Liver (tissue), 9 donors: ENCODE data around the gene ARHGDIB. TPM values are rescaled to one million over a fixed set of nuclear protein-coding genes. Genes with fewer than 3 reads are reported as not detected.

Experiments used
- DNase-seq: peaks from one replicate; pipeline ENCODE4 v3.0.0-alpha.2; 2017; ENCODE audit warnings: low spot score
- H3K27ac ChIP-seq, 2 donors: one replicate each; pipeline ENCODE4 v1.7.0; 2013; ENCODE audit warnings: inconsistent platforms in 2 of 2, low read length in 2 of 2, control low read depth in 1 of 2, low read depth in 1 of 2, mild to moderate bottlenecking in 1 of 2
- H3K27me3 ChIP-seq, 4 donors: one replicate each; pipeline versions ENCODE4 v1.6.1 to v1.7.0; 2013; ENCODE audit warnings: low read length in 3 of 4, inconsistent platforms in 1 of 4, mild to moderate bottlenecking in 1 of 4, moderate library complexity in 1 of 4; ENCODE audit not compliant: control insufficient read depth in 4 of 4, insufficient read depth in 4 of 4
- H3K36me3 ChIP-seq, 4 donors: one replicate each; pipeline versions ENCODE4 v1.6.1 to v1.7.0; 2013; ENCODE audit warnings: low read length in 3 of 4, mild to moderate bottlenecking in 3 of 4, low read depth in 1 of 4, moderate library complexity in 1 of 4; ENCODE audit not compliant: control insufficient read depth in 4 of 4, insufficient read depth in 3 of 4
- H3K4me1 ChIP-seq, 4 donors: one replicate each; pipeline versions ENCODE4 v1.6.1 to v1.7.0; 2013; ENCODE audit warnings: low read length in 3 of 4, mild to moderate bottlenecking in 3 of 4, moderate library complexity in 1 of 4; ENCODE audit not compliant: control insufficient read depth in 4 of 4, insufficient read depth in 4 of 4
- H3K4me3 ChIP-seq, 3 donors: one replicate each; pipeline versions ENCODE4 v1.6.1 to v1.7.0; 2013; ENCODE audit warnings: low read length in 3 of 3, control low read depth in 1 of 3, low read depth in 1 of 3, mild to moderate bottlenecking in 1 of 3
- H3K9ac ChIP-seq, 2 donors: one replicate each; pipeline ENCODE4 v1.7.0; 2013; ENCODE audit warnings: low read length in 2 of 2, mild to moderate bottlenecking in 2 of 2, moderate library complexity in 2 of 2, control low read depth in 1 of 2, low read depth in 1 of 2
- H3K9me3 ChIP-seq, 4 donors: one replicate each; pipeline versions ENCODE4 v1.6.1 to v1.7.0; 2013; ENCODE audit warnings: low read length in 3 of 4; ENCODE audit not compliant: control insufficient read depth in 4 of 4
- EGR1 ChIP-seq, 2 donors: IDR thresholded peaks; 2 replicates each; pipeline ENCODE4 v1.6.1; 2016 to 2018; ENCODE audit warnings: antibody characterized with exemption in 2 of 2, low read depth in 2 of 2
- FOXA1 ChIP-seq: IDR thresholded peaks from 2 replicates; pipeline ENCODE4 v1.6.1; 2016; ENCODE audit warnings: antibody characterized with exemption
- FOXA2 ChIP-seq: IDR thresholded peaks from 2 replicates; pipeline ENCODE4 v1.6.1; 2016; ENCODE audit warnings: antibody characterized with exemption
- GABPA ChIP-seq, 2 donors: IDR thresholded peaks in 1 of 2; conservative IDR thresholded peaks in 1 of 2; 2 replicates each; pipeline ENCODE4 v1.6.1; 2016; ENCODE audit warnings: antibody characterized with exemption in 2 of 2, mild to moderate bottlenecking in 1 of 2, moderate library complexity in 1 of 2
- HNF4A ChIP-seq, 2 donors: conservative IDR thresholded peaks; 2 replicates each; pipeline ENCODE4 v1.6.1; 2016; ENCODE audit warnings: antibody characterized with exemption in 2 of 2, mild to moderate bottlenecking in 2 of 2
- HNF4G ChIP-seq: IDR thresholded peaks from 2 replicates; pipeline ENCODE4 v1.6.1; 2016; ENCODE audit warnings: antibody characterized with exemption
- JUND ChIP-seq, 2 donors: IDR thresholded peaks; 2 replicates each; pipeline ENCODE4 v1.6.1; 2016; ENCODE audit warnings: antibody characterized with exemption in 2 of 2
- NR2F2 ChIP-seq: IDR thresholded peaks from 2 replicates; pipeline ENCODE4 v1.6.1; 2016; ENCODE audit warnings: antibody characterized with exemption
- RAD21 ChIP-seq, 2 donors: IDR thresholded peaks; 2 replicates each; pipeline ENCODE4 v1.6.1; 2016; ENCODE audit warnings: antibody characterized with exemption in 2 of 2, mild to moderate bottlenecking in 2 of 2
- RXRA ChIP-seq, 2 donors: IDR thresholded peaks; 2 replicates each; pipeline ENCODE4 v1.6.1; 2017 to 2018; ENCODE audit warnings: antibody characterized with exemption in 2 of 2, mild to moderate bottlenecking in 1 of 2
- SP1 ChIP-seq: IDR thresholded peaks from 2 replicates; pipeline ENCODE4 v1.6.1; 2018; ENCODE audit warnings: antibody characterized with exemption, mild to moderate bottlenecking
- TAF1 ChIP-seq: conservative IDR thresholded peaks from 2 replicates; pipeline ENCODE4 v1.6.1; 2016; ENCODE audit warnings: antibody characterized with exemption, mild to moderate bottlenecking
- YY1 ChIP-seq: IDR thresholded peaks from 2 replicates; pipeline ENCODE4 v1.6.1; 2016; ENCODE audit warnings: antibody characterized with exemption, mild to moderate bottlenecking
- WGBS: extraction: QIAGEN DNeasy Blood & Tissue Kit; methylation state at CpG from one replicate; pipeline ENCODE4 v1.1.7; 2013; 5-methylcytosine and 5-hydroxymethylcytosine counted together
- polyA plus RNA-seq, 2 donors: library from polyadenylated mRNA; stranded (reverse) in 1 of 2; unstranded in 1 of 2; fragments of 200-250 nt in 1 of 2; fragments of >200 nt in 1 of 2; fragmentation: Nextera tagmentation in 1 of 2; extraction: Ambion mirVana in 1 of 2; gene quantifications; one replicate each; pipeline versions ENCODE4 v1.2.1 to v1.2.3, GENCODE V29; 2013 to 2015
- total RNA-seq, 2 donors: library from RNA; depleted of rRNA; stranded (reverse); fragments of >200 nt; gene quantifications; one replicate each; pipeline ENCODE4 v1.2.3, GENCODE V29; 2014
- TF ChIP-seq, protein P1 (sequence below): IDR thresholded peaks from 2 replicates; pipeline ENCODE4 v1.6.1; 2016; ENCODE audit warnings: antibody characterized with exemption
- TF ChIP-seq, protein P2 (sequence below): IDR thresholded peaks from 2 replicates; pipeline ENCODE4 v1.6.1; 2016; ENCODE audit warnings: antibody characterized with exemption
- TF ChIP-seq, protein P3 (sequence below): IDR thresholded peaks from 2 replicates; pipeline ENCODE4 v1.6.1; 2016; ENCODE audit warnings: antibody characterized with exemption
- TF ChIP-seq, protein P4 (sequence below): fragments of 150-350 bp; IDR thresholded peaks from 2 replicates; pipeline ENCODE4 v1.5.1; 2017; ENCODE audit warnings: improper control_type of control experiment, low read depth, low read length; ENCODE audit not compliant: missing input control
- TF ChIP-seq, protein P5 (sequence below): IDR thresholded peaks from 2 replicates; pipeline ENCODE4 v1.6.1; 2016; ENCODE audit warnings: antibody characterized with exemption, mild to moderate bottlenecking
- donor health status: healthy.
- donor health status: healthy.
- donor health status: healthy.
- donor health status: healthy.
- donor health status: healthy.

The ARHGDIB gene
- total and polyA plus RNA-seq, 4 donors: 36.3 to 66.9 (median 47.5) TPM

DNA sequence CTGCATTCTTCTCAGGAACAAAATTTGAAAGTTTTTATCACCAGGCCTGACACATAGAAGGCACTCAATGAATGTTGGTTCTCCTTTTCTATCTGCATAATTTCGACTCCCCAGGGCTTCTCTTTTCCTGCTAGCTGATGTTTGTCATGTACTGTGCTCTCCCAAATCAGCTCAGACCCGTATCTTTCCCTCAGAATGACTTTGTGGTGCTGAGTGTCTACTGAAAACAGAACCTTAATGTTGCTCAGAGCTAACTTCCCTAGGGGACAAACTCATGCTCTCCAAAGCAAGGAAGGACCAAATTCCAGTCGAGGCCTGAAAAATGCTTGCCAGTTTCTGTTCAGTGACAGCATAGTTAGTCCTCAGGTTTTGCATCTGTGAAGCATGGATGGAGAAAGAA lies 1.9 kb downstream of the ARHGDIB start:
- 47% methylated on average over 3 of the region's 3 CpGs for WGBS
- H3K27me3 ChIP-seq: no peaks in the 10 kb centered on the region
- H3K9me3 ChIP-seq: no peaks in the 10 kb centered on the region
- H3K4me3 ChIP-seq: peak overlapping the region in 2 of 3 donors; percentile 2 to 8
- H3K27ac ChIP-seq: peak overlapping the region; percentile 56 to 83
- no peaks in the 10 kb centered on the region for H3K36me3 ChIP-seq
- DNase-seq: no peak
- no peak overlapping the region for H3K9ac ChIP-seq
- TF ChIP-seq EGR1 (IDR thresholded peaks at IDR 0.05; ENCODE audit: low read depth in 2 of 2): no peak
- no peak for TF ChIP-seq RAD21 (IDR thresholded peaks at IDR 0.05)
- TF ChIP-seq, protein P1, sequence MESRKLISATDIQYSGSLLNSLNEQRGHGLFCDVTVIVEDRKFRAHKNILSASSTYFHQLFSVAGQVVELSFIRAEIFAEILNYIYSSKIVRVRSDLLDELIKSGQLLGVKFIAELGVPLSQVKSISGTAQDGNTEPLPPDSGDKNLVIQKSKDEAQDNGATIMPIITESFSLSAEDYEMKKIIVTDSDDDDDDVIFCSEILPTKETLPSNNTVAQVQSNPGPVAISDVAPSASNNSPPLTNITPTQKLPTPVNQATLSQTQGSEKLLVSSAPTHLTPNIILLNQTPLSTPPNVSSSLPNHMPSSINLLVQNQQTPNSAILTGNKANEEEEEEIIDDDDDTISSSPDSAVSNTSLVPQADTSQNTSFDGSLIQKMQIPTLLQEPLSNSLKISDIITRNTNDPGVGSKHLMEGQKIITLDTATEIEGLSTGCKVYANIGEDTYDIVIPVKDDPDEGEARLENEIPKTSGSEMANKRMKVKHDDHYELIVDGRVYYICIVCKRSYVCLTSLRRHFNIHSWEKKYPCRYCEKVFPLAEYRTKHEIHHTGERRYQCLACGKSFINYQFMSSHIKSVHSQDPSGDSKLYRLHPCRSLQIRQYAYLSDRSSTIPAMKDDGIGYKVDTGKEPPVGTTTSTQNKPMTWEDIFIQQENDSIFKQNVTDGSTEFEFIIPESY: no peak
- no peak for TF ChIP-seq NR2F2
- TF ChIP-seq RXRA (IDR thresholded peaks at IDR 0.05): no peak
- TF ChIP-seq JUND (IDR thresholded peaks at IDR 0.05): no peak
- TF ChIP-seq, protein P2, sequence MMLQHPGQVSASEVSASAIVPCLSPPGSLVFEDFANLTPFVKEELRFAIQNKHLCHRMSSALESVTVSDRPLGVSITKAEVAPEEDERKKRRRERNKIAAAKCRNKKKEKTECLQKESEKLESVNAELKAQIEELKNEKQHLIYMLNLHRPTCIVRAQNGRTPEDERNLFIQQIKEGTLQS: no peak
- no peak for TF ChIP-seq HNF4A (conservative IDR thresholded peaks at IDR 0.05)
- TF ChIP-seq, protein P3, sequence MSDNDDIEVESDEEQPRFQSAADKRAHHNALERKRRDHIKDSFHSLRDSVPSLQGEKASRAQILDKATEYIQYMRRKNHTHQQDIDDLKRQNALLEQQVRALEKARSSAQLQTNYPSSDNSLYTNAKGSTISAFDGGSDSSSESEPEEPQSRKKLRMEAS: no peak
- no peak for TF ChIP-seq HNF4G
- TF ChIP-seq, protein P4, sequence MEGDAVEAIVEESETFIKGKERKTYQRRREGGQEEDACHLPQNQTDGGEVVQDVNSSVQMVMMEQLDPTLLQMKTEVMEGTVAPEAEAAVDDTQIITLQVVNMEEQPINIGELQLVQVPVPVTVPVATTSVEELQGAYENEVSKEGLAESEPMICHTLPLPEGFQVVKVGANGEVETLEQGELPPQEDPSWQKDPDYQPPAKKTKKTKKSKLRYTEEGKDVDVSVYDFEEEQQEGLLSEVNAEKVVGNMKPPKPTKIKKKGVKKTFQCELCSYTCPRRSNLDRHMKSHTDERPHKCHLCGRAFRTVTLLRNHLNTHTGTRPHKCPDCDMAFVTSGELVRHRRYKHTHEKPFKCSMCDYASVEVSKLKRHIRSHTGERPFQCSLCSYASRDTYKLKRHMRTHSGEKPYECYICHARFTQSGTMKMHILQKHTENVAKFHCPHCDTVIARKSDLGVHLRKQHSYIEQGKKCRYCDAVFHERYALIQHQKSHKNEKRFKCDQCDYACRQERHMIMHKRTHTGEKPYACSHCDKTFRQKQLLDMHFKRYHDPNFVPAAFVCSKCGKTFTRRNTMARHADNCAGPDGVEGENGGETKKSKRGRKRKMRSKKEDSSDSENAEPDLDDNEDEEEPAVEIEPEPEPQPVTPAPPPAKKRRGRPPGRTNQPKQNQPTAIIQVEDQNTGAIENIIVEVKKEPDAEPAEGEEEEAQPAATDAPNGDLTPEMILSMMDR: no peak
- TF ChIP-seq, protein P5, sequence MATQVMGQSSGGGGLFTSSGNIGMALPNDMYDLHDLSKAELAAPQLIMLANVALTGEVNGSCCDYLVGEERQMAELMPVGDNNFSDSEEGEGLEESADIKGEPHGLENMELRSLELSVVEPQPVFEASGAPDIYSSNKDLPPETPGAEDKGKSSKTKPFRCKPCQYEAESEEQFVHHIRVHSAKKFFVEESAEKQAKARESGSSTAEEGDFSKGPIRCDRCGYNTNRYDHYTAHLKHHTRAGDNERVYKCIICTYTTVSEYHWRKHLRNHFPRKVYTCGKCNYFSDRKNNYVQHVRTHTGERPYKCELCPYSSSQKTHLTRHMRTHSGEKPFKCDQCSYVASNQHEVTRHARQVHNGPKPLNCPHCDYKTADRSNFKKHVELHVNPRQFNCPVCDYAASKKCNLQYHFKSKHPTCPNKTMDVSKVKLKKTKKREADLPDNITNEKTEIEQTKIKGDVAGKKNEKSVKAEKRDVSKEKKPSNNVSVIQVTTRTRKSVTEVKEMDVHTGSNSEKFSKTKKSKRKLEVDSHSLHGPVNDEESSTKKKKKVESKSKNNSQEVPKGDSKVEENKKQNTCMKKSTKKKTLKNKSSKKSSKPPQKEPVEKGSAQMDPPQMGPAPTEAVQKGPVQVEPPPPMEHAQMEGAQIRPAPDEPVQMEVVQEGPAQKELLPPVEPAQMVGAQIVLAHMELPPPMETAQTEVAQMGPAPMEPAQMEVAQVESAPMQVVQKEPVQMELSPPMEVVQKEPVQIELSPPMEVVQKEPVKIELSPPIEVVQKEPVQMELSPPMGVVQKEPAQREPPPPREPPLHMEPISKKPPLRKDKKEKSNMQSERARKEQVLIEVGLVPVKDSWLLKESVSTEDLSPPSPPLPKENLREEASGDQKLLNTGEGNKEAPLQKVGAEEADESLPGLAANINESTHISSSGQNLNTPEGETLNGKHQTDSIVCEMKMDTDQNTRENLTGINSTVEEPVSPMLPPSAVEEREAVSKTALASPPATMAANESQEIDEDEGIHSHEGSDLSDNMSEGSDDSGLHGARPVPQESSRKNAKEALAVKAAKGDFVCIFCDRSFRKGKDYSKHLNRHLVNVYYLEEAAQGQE: no peak
- TF ChIP-seq GABPA (IDR thresholded peaks at IDR 0.05 in 1 of 2, conservative IDR thresholded peaks at IDR 0.05 in 1 of 2): no peak
- TF ChIP-seq FOXA1: no peak
- TF ChIP-seq TAF1: no peak
- no peak for TF ChIP-seq SP1
- no peak for TF ChIP-seq YY1
- TF ChIP-seq FOXA2: no peak
- H3K4me1 ChIP-seq: peaks cover 0 to 6% (median 1%) of the 10 kb centered on the region in 4 donors
